GM18502 (cell line): ENCODE data around the gene PIAS2.
"Not testable (repeated sequence)": the region's sequence is repeated elsewhere in the genome, so short reads cannot be mapped to it uniquely, and the experiment has no call there.

Source experiments
- ATAC-seq: cut with Tn5 transposase; IDR thresholded peaks from one replicate; pipeline ENCODE4 v1.9.1; 2021; ENCODE audit warnings: mild to moderate bottlenecking; ENCODE audit not compliant: unreplicated experiment, poor library complexity

PIAS2 gene, protein sequence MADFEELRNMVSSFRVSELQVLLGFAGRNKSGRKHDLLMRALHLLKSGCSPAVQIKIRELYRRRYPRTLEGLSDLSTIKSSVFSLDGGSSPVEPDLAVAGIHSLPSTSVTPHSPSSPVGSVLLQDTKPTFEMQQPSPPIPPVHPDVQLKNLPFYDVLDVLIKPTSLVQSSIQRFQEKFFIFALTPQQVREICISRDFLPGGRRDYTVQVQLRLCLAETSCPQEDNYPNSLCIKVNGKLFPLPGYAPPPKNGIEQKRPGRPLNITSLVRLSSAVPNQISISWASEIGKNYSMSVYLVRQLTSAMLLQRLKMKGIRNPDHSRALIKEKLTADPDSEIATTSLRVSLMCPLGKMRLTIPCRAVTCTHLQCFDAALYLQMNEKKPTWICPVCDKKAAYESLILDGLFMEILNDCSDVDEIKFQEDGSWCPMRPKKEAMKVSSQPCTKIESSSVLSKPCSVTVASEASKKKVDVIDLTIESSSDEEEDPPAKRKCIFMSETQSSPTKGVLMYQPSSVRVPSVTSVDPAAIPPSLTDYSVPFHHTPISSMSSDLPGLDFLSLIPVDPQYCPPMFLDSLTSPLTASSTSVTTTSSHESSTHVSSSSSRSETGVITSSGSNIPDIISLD

DNA sequence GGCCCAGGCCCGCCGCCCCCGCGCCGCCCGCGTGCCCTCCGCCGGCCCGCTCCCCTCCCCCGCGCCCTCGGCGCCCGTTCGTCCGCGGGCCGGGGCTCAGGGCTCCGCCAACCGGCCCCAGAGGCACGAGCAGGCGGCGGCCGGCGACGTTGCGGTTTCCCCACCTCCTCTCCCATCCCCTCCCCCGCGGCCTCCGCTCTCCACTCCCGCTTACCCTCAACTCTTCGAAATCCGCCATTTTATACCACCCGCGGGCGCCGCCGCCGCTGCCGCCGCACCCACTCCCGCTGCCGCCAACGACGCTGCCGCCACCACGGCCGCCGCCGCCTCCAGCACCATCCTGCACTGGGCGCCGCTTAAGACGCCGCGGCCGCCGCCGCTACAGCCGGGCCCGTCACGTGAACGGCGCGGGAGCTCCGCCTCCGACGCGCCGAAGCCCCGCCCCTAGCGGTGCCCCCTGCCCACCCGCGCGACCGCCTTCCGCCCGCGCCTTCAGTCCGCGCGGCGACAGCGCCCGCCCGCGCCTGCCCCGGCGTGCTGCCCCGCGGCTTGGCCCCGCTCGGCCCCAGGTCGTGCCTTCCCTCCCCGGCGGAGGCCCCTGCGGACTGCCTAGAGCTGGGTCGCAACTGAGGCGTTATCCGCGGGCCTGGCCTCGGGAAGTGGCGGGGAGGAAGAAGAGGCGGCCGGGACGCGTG is at the start of gene PIAS2, which contains the start of gene KATNAL2:
PIAS2 (minus strand) TSS at position 400 of the 695 bp plus-strand sequence; CDS start at position 238, 162 bp downstream.
KATNAL2 (plus strand) TSS at position 495 of the 695 bp plus-strand sequence. CDS start 29,271 bp downstream, outside the sequence.
- ATAC-seq, result peak; percentile 90

DNA sequence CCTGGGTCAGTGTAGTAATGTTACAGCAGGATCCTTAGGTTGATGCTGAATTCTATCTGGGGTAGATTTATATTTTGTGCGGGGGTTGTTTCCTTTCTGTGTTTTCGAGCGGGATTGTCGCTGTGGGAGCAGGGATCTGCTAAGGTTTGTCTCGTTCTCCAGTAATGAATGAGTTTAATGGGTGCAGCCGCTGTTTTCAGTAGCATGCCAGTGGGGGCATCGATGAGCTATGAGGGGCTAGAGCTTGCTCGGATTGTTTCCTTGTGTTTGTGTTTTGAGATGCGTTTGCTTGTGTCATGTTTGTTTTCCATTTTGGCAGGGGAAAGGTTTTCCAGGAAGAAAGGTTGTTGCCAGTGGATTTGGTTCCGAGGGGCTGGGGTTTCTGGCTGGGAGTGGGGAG is 49.0 kb upstream of the PIAS2 start:
- ATAC-seq, result not testable (repeated sequence)

DNA sequence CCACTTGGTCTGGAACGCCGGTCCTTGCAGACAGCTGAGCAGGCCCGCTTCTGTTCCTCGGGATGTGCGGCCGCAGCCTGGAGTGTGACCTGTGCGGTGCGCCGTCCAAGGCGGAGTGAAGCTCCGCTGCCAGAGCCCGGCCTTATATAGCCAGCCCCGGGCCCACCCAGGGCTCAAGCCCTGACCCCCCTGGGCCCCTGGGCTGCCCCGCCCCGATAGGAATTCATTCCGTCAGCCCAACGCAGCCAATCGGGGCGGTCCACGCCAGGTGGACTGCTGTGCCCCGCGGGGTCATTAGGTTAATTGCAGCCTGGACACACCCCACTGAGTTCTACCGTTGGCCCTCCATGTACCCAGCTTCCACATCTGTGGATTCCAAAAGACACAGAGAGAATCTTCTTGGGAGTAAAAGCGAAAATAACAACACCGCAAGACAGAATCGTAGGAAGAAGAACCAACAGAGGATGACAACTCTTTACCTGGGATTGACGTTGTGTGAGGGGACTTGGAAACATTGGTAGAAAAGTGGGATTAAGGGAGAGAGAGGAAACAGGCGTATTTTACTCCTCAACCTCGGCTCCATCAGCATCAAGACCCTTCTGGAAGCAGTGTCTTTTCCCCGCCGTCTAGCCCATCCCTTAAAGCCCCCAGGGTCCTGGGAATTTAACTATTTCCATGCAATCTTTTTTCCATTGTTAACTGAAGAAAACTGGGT is 47.4 kb upstream of the PIAS2 start:
- not testable (repeated sequence) for ATAC-seq

DNA sequence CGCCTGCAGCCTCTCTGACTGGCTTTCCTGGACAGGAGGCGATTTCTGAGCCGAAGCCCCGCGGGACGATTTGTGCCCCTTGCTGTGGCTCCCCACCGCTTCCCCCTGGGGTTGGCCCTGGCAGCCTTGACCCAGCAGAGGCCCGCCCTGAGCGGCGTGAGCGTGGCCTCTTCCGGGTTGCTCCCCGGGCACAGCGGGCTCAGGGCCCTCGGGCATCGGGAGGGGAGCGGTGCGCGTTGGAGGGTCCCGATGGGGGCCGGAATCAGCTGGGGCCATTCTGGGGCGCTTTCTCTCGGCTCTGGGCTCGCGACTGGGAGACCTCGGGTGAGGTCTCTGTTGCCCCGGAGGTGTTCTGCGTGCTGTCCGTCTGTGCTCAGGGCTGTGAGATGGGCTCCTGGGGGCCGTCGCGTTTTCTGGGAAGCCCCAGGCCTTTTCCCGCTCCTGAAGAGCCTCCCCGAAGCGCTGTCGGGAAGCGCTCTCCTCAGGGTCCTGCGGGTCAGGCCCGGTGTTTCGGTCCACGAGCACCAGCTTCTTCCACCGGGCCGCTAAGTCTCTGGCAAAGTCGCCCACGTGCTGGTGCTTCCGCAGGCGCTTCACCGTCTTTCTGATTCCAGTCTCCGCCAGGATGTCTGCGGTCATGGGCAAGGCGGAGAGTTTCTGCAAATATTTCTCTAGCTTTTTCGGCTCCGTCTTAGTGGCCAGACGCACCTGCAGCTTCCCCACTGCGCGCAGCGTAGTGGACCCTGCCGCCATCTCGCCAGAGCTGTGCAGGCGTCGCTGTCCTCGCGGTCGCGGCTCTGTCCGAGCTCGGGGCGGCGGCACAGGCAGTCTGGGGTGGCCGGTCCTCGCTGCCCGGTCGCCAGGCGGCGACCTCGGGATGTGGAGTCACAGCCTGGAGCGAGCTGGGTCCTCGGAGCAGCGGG is 46.6 kb upstream of the PIAS2 start:
- ATAC-seq, result not testable (repeated sequence)

DNA sequence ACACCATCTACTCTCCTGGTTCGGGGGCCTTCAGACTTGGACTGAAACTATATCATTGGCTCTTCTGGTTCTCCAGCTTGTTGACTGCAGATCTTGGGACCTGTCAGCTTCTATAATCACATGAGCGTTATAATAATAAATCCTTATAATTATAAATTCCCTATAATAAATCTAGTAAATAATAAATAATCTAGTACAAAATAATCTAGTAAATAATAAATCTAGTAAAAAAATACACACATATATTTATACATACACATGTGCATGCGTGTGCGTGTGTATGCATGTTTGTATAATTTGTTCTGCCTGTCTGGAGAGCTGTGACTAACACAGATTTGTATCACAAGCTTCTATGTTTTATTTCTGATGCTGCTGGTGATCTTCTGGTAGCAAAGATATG is 40.9 kb upstream of the PIAS2 start:
- ATAC-seq, result no peak

DNA sequence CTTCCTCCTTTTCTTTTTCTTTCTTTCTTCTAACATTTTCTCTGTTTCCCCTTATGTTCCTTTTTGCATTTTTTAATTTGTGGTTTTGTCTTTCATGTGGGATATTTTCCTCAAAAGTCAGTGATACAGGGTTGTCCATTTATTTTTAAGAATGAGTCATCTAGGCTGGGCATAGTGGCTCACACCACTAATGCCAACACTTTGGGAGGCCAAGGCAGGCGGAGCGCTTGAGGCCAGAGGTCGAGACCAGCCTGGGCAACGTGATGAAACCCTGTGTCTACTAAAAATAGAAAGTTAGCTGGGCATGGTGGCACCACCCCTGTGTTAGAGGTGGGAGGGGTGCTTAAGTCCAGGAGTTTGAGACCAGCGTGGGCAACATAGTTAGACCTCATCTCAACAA is 35.9 kb upstream of the PIAS2 start:
- no peak for ATAC-seq

DNA sequence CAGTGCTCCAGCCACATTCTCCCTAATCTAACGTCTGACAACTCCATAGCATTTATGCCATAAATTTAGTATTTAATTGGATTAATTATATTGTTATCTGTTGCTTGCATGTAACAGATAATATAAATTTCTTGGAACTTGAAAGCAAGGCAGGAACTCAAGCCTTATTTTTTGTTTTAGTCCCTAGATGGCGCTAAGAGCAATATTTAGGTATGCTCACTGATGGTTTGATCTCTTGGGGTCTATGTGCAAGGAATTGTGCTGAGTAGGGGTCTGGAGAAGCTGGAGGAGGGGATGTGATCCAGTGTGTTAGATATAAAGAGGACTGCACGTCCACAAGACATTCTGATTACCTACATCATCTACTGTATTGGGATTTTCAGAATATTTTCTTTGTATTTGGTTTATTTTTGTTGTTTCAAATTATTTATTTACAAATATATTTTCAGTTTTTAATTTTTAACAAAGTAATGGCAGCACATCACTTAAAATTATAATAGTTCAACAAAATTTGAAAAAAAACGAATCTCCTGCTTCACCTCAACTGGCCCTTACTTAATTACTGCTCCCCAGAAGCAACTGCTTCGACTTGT is 32.9 kb upstream of the PIAS2 start:
- no peak for ATAC-seq

DNA sequence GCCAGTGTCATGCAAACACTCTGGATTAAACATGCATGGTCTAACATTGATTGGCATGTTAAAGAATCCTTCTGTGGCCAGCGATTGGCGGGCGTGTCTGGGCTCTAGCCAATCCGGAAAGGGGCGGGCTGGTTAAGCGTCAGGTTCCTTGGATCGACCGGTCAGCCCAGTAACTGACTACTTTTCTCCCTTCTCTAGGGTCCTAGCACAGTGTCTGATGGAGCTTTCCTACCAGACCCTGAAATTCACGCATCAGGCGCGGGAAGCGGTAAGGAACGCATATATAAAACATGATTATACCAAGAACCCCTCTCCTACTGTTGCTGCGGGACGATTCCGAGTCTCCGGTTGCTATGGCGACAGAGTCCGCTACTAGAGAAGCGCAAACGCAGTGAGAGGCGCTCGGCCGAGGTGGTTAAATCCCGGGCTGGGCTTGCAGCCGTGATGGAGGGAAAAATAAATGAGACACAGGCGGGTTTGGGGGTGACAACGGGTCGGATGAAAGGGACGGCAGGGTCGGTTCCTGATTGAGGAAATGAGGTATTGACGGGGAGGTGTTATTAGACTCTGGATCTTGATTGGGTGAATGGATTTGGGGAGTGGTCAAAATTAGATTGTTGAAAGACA is 29.5 kb upstream of the PIAS2 start:
- ATAC-seq, result peak; percentile 99

DNA sequence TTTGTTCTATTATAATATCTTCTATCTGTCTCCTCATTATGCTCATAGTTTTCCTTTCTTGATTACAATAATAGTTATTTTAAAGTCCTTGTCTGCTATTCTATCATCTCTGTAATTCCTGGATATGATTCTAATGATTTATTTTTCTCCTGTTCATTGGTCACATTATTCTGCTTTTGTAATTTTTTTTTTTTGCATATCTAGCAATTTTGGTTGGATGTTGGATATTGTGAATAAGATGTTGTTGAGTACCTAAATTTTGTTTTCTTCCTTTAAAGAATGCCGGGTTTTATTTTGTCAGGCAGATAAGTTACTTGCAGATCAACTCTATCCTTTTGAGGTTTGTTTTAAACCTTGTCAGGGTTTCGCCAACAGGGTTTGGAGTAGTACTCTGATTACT is 25.3 kb upstream of the PIAS2 start:
- ATAC-seq, result no peak

DNA sequence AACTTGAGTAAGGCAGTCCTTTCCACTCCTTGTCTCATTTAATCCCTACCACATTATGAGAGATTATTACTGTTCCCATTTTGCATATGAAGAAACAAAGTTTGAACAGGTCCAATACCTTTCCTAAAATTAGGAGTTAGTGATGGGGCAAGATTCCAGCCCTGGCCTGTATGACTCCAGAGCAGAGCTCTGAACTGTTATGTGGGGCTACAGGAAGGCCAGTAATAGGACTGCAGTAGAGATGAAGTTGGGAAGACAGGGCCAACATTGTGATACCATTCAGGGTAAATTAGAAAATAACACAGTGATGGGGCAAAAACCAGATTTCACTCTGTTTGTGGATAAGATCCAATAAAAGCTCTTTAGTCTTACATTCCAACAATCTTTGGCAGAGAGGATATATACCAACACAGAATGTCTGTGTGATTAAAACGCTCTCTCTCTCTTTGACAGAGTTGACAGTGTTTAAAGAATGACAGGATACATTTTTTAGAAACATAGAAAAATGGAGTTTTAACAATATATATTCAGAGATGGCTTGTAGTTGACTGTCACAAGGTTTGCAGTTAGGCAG is 22.8 kb upstream of the PIAS2 start:
- ATAC-seq, result no peak

DNA sequence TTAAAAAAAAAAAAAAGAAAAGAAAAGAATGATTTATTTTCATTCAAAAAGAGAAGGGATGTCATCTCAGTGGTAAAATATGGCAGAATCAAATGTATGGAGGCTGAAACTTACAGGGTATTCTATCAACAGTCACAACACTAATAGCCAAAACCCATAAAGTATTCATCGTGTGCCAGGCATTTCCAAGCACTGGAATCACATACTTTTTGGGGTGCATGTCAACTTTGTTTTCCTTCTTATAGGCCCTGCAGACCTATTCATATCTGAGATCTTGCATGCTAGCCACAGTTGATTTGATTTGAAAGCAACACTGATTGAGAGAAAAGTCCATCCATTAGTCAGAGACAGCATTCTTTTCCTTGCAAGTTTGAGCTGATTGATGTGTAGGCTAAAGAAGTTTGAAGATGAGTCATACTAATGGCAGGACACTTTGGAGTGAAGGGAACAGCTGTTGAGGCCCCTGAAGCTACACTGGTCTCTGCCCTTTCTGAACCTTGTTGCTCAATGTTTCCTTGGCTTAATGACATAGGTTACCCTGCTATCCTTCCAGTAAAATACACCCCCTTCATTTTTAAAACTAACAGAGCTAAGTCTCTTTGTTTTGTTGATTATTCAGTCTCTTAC is 22.1 kb upstream of the PIAS2 start:
- no peak for ATAC-seq

DNA sequence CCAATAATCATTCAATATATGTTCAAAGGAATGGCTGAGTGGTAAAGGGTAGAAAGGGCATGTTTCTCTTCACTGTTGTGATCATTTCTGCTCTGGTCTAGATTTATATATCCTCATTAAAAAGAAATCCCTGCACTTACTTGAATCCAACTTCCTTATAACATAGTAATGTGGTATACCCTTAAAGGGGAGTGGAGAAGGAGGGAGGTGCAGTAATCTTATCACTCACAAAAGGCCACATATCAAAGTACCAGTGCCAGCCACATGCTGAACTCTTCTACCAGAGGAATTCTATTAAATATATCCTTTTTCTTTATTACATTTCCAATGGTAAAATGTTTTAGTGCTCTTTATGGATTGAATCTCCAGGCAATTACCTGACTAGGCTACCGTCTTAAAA is 3.3 kb upstream of the PIAS2 start:
- no peak for ATAC-seq

DNA sequence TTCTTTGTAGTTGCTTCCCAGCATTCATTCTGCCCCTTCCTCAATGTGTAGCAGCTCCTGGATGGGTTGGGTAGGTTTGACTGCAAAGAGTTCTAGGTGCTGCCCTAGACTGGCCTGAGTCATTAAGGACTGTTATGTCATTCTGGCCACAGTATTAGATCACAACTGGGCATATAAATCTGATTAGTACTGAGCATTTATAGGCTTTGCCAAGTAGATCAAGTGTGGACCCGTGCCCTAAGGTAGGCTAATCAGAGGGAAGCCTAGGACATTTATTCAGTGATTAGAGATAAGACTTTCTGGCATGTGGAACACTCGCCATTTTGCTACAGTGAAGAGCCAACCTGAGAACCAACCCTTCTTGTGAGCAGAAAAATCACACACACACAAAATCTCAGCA is 2.8 kb upstream of the PIAS2 start:
- ATAC-seq, result no peak

DNA sequence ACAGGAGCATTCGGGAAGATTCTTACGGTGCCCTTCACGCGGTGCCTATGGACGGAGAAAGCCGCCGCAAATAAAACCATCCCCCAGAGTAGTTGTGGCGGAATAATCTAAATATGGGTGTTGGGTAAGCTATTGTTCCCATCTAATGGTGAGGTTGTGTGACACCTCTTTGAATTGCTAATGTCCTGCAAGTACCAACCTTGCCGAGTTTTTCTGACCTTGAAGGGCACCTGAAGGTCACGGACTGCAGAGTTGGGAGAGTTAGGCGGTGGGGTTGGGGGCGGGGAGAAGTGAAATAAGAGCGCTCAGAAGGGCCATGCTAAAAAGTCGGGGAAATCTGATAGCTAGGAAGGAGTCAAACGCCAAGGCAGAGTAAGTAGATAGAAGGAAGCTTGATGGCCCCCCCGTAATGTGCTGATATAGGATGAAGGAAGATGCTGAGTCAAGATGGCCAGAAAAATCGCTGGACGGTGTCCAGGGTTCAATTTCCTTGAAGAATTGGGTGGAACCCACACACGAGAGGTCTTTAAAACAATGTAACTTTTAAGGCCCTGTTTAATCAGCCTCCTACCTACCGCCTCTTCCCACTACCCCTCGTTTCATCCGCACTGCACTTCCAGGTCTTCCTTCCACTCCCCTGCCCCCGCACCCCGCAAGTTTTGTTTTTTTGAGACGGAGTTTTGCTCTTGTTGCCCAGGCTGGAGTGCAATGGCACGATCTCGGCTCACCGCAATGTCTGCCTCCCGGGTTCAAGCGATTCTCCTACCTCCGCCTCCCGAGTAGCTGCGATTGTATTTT is 695 bp upstream of the PIAS2 start:
- no peak for ATAC-seq

DNA sequence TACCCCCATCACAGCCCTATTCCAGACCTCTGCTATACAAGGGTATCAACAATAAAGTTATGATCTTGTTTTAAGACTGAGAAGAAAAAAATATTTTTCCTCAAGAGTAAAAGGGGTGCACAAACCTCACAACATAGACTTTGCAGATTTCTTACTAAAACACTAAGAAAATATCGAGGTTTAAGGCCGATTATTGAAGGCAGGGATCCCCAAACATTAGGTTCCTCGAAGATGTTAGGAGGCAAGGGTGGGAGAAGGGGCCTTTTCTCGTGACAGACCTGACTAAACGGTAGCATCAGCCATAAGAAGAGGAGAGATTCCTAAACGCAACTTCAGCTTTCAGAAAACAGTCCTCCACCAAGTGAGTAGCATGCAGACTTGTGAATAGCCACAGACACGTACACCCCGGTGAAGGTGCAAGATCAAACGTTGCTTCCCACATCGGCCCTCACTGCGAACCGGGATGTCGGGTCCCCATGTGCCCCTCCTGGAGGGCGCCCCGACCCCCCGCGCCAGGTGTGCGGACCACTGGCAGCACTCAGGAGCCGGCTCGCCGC is 678 bp downstream of the PIAS2 start:
- ATAC-seq, result peak; percentile 32

DNA sequence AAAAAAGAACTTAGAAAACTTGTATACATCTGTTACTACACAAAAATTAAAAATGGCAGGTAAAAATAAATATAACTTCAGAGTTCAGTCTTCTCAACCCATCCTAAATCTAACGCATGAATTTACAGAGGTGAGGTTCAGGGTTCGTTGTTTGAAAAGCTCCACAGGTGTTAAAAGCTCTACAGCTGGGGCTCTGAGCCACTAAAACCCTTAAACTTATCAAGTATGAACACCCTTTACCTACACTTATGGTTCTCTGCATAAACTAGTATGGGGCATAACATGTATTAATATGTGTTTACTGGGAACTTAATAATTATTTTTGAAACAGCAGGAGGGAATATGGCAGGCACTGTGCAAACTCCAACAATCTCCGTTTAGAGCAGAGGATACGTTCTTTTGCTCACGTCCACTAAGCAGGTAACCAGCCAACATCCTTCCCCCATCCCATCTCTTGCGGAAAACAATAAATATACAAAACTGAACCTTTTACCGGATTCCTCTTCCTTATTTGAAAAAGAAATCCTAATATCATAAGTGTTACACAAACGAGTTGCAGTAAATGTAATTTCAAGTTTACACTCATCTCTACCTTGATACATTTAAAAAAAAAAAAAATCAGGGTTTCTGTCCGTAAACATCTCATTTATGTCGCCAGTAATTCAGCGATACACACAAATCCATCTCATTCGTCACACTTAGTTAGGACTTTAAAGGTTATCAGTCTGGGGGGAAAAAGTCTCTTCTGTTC is 1.3 kb downstream of the PIAS2 start:
- ATAC-seq, result no peak
